Sigmoid colon (tissue), 4 donors: ENCODE data around the gene NCAPH2.

ENCODE experiments used
- CTCF ChIP-seq, 4 experiments: fragments of 450-650 bp in 3 of 4; fragments of 200-600 bp in 1 of 4; IDR thresholded peaks; one replicate each; pipeline ENCODE4 v1.5.1; 2016 to 2019; ENCODE audit warnings: antibody characterized with exemption in 4 of 4, mild to moderate bottlenecking in 3 of 4, moderate library complexity in 2 of 4
- EP300 ChIP-seq, 4 donors: sonication (generic); formaldehyde crosslinking; IDR thresholded peaks; one replicate each; pipeline ENCODE4 v1.6.1; 2017; ENCODE audit warnings: antibody characterized with exemption in 4 of 4
- POLR2A ChIP-seq, 2 donors: fragments of 450-650 bp; IDR thresholded peaks; one replicate each; pipeline ENCODE4 v1.6.1; 2016; ENCODE audit warnings: antibody characterized with exemption in 2 of 2, mild to moderate bottlenecking in 2 of 2, moderate library complexity in 2 of 2
- POLR2AphosphoS5 ChIP-seq, 4 donors: sonication (generic); formaldehyde crosslinking; IDR thresholded peaks; one replicate each; pipeline ENCODE4 v1.6.1; 2017; ENCODE audit warnings: antibody characterized with exemption in 4 of 4

GRCh38 chr22:50476868-50477267 is 31.2 kb upstream of the NCAPH2 start:
- TF ChIP-seq CTCF (IDR thresholded peaks at IDR 0.05) (no peak), POLR2AphosphoS5 (IDR thresholded peaks at IDR 0.05) (no peak), POLR2A (IDR thresholded peaks at IDR 0.05) (no peak), EP300 (IDR thresholded peaks at IDR 0.05) (no peak)
